ENCODE measurements around the gene SVIL.
"Not testable (repeated sequence)": the region's sequence is repeated elsewhere in the genome, so short reads cannot be mapped to it uniquely, and the experiment has no call there.

The SVIL gene

DNA sequence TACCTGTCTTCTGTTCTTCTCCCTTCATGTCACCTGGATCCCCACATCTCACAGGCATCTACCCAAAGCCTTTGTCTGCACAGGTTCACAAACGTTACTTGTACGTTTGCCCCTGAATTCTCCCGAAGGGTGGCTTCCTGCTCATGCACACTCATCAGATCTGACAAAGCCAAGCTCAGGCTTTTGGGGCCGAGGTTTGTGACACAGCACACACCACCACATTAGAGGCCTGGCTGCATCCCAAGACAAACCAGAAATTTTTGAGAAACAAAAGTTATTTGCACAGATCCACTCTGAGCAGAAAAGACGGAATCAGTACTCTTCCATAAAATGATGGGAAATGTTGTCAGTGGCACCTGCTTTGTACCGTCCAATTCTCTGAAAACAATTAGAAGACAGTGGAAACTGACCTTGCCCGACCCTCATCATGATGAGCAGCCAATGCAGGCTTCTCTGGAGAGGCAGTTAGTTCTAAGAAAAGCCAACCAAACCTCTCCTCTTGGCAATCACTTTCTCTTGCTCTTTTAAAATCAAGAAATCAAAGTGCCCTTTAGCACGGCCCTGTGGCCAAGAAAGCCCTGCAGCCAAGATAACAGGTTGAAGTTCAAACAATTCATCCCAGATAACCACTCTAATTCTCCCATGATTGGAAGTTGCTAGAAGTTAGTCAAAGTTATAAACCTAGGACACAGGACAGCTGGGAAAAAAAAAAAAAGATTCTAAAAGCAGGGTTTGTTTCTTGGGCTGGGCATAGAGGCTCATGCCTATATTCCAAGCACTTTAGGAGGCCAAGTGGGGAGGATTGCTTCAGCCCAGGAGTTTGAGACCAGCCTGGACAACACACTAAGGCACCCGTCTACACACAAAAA is 13.6 kb upstream of the SVIL start:
- DNase-seq: no peak

- DNase-seq: no peak
These were observed 12.7 kb upstream of the SVIL start for GRCh38 chr10:29647478-29647877.

- no peak for DNase-seq
These were observed 12.2 kb upstream of the SVIL start for GRCh38 chr10:29646960-29647461.

DNA sequence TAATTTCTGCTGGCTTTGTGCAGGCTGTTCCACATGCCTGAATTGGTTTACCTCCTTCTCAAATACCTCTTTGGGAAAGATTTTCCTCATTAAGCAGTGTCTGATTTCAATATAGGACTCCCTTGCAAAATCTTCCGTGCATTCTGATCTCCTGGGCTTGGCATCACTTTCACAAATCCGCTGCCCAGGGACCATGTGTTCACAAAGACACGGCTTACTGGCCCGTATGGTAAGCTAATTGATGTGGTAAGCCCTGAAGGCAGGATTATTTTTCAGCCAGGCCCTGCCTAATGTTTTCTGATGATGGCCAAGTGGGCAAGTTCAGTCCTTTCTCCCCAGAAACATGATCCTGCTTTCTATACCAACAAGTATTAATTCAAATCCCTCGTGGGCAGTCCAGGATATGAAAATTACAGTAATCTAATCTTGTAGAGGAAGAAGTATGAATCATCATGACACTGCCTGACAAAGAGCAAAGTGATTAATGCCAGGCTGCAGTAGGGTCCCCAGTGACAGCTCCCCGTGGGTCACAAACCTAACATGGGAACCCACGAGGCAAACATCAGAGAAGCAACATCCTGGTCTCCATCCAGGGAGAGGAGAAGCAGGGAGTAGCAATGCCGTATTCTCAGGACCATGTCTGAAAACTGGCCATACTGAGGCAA is 11.6 kb upstream of the SVIL start:
- DNase-seq: peak; percentile 60 to 92

GRCh38 chr10:29643771-29644501 is 9.2 kb upstream of the SVIL start:
- DNase-seq: no peak

GRCh38 chr10:29642990-29643389 is 8.2 kb upstream of the SVIL start:
- no peak for DNase-seq

GRCh38 chr10:29637537-29637936 is 2.8 kb upstream of the SVIL start:
- DNase-seq: no peak

DNA sequence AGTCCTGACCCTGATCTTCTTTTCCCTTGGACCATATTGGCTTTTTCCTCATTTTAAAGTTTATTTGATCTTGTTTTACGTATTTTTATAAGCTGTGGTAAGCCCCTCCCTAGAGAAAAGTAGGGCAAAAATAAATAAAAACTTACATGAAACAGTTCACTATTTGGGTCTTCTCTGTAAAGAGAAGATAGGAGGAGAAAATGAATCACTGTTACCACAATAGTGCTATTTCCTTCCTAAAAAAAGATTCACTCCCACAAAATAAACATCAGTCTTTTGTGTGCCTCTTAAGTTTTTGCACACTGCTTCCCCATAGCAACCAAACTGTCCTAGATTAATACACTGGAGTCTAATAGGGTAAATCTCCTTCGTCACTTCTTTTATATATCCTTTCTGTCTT is 1.4 kb upstream of the SVIL start:
- no peak for DNase-seq

DNA sequence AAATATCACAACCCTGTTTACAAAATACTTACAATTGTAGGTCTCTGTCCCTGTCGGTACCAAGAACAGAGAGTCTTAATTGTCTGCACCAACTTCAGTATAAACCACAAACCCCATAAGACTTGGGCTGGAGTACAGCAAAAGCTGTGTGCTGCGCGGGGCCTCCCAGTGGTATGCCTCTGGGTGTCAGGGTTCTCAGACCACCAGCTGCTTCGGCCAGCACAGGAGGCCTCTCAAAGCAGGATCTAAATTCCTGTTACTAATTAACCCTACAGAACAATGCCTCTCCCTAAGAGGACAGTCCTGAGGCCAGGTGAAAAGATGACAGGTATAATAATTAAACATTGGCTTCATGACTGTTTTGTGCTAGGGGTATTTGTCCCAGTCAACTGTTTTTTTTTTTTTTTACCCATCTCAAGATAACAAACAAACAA is 957 bp upstream of the SVIL start:
- DNase-seq: no peak

- no peak for DNase-seq
These were observed 666 bp downstream of the SVIL start for GRCh38 chr10:29634105-29634504.

- no peak for DNase-seq
These were observed 3.8 kb downstream of the SVIL start for GRCh38 chr10:29631049-29631339.

DNA sequence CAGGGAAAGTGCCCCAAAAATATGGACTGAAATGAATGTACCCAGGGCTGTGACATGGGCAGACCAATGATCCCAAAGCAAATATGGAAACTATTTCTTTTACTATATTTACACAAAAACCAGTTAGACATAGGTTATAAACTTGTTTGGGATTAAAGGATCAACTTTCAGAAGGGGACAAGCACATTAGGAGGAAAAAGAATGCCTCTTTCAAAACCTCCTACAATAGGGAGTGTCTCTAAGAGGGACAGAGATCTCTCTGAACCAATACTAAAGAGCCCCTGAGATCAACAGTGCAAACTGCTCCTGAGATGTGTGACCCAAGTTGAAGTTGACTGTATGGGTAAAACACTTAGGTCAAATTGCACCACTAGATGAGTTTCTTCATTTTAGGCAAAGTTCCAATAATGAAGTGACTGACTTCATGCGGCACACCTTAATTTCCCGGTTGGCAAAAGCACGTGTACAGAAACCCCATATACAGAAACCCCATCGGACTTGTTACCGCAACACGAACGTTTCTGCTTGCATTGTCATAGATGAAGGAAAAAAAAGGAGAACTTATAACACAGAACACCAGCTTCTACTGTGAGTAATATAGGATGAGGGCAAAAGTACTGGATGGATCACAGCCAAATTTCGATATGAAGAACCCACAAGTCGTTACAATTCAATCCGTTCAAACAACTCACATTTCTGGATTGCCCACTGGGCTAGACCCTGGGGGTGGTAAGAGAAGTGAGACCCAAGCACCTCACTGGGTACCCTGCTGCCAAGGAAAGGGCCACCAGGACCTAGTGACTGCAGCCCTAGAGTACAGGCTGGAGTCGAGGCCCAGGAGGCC is 4.3 kb downstream of the SVIL start:
- no peak for DNase-seq

DNA sequence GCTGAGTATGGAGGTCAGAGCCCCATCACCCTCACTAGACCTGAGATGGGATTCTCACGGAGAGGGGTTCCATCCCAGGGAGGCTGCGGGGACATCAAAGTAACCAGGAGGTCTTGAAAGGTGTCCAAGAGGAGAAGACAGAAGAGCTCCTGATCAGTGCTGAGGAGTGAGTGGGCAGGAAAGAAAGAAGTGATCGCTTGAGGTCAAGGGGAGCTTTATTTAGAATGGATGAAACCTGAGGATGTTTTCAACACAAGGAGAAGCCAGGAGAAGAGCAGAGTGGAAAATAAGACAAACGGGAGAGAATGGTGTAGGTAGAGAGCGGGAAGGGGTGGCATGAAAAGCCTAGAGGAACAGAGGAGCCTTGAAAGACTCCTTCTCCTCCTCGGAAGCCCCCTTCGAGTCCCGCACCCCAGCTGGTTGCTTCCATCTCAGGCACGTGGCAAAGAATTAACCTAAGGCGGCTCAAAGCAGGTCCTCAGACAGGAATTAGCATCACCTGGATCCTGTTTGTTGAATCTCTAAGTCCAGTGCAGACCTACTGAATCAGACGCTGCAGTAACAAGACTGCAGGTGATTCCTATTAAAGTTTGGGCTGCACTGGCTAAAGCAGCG is 5.8 kb downstream of the SVIL start:
- no peak for DNase-seq

DNA sequence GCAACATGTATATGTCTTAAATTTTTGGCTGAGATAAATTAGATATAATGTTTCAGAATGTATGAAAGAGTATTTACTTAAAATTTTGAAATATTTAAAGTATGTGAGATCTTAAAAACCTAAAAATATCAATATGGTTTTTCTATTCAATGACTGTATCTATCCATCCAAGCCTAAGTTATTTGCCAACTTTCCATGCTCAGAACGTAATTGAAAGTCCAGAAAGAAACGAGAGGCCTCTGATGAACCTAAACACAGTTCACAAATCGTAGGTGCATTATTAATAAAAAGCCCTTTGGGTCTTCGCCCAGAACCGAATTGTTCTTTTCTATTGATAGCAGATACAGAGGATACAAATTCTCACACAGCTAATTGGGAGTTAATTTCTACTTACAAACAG is 6.5 kb downstream of the SVIL start:
- DNase-seq: no peak

- no peak for DNase-seq
These were observed 7.3 kb downstream of the SVIL start for GRCh38 chr10:29627201-29628132.

DNA sequence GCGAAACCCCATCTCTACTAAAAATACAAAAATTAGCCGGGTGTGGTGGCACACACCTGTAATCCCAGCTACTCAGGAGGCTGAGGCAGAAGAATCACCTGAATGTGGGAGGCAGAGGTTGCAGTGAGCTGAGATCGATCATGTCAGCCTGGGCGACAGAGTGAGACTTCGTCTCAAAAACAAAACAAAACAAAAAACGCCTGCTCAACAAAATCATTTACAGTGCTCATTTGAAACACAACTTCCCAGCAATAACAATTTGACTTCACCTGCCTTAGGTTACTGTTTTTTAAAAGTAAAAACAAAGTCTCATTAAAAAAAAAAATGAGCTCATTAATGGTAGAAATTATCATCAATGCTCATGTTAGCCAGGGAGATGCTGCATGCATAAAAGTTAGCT is 10.4 kb downstream of the SVIL start:
- DNase-seq: not testable (repeated sequence)

DNA sequence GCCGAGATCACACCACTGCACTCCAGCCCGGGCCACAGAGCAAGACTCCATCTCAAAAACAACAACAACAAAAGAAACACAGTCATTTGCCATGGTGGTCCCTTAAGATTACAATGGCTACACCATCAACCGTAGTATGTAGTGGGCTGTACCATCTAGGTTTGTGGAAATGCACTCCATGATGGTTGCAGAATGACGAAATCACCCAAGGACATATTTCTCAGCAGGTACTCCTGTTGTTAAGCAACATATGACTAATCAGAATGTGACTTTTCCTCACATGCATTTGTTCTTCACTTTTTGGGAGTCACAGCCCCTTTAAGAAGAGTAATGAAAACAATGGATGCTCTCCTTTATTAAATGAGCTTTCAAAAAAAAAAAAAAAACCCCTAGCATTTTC is 11.0 kb downstream of the SVIL start:
- DNase-seq: no peak

DNA sequence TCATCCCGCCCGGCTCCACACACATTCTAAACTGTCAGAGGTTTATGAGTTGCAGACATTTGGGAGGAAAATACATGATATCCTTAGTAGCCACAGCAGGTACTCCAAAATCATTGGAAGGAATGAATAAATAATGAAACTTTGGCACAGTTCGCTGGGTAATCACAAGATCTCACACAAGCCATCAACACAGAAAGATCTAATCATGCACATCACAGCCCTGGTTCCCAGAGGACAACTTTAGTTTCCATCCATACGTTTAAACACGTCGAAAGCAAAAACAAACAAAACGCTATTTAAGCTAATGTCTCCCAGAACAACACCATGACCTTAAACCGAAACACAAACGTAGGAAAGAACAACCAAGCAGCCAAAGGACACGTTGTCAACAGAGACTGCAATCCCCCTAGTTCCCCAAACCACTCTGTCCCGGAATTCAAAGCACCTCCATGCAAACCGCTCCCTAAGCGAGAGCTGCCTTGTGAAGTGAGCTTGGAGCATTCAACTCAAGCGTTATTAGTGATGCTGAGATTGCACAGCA is 12.3 kb downstream of the SVIL start:
- no peak for DNase-seq

DNA sequence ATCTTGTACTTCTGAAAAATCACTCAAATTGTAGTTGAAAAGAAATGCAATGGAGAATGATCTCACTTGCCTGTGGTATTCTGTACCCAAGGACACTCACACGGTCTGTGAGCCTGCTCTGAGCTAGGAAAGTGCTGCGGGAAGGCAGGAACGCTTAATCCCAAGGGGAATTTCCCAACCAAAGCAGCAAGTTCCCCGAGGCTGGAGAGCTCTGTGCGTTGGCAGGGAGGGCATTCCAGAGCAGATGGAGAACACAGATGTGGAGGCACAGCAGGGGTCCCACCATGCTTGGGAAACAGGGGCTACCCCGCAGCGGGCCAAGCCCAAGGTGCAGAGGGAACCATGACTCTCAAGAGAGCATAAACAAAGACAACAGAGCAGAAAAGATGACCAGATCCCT is 13.6 kb downstream of the SVIL start:
- DNase-seq: peak in 1 of 2 experiments; percentile 74

- DNase-seq: no peak
These were observed 14.6 kb downstream of the SVIL start for GRCh38 chr10:29620112-29620690.
